ENCODE data around the gene ABCA4.

ABCA4 gene

GRCh38 chr1:94103608-94104007 is 17.3 kb downstream of the ABCA4 start:
- CTCF ChIA-PET, result interaction anchor here (1.2 kb wide), 1 partner anchor 232 kb away, joined by 4 read pairs; no protein-coding TSS in a partner anchor

GRCh38 chr1:94101613-94102525 is 19.1 kb downstream of the ABCA4 start:
- POLR2A ChIA-PET, result no interaction called here
- CTCF ChIA-PET, result interaction anchor here (0.7 to 2.3 kb wide), 5 partner anchors 32 to 179 kb away, joined by 3 to 8 read pairs (median 5); no protein-coding TSS in a partner anchor
- H3K27ac ChIP-seq (ENCODE audit: extremely low read depth, low read depth, low read length), result no peak overlapping the region
- H3K4me3 ChIP-seq (ENCODE audit: low read depth, low read length), result no peak overlapping the region
- H3K9me3 ChIP-seq (ENCODE audit: control insufficient read depth, insufficient read depth, low read depth, low read length), result no peaks in the 10 kb centered on the region
- H3K36me3 ChIP-seq (ENCODE audit: control insufficient read depth in 2 of 2, insufficient read depth in 1 of 2, low read length in 2 of 2), result no peaks in the 10 kb centered on the region
- H3K4me1 ChIP-seq (ENCODE audit: control insufficient read depth, insufficient read depth, low read length), result peaks cover 4% of the 10 kb centered on the region; the same call in 1 of the 2 replicates
- TF ChIP-seq ZNF658 (tag by site-specific recombination; IDR thresholded peaks at IDR 0.05) (no peak), ZNF302 (tag by site-specific recombination; IDR thresholded peaks at IDR 0.05; ENCODE audit: low read depth) (no peak), RBAK (tag by site-specific recombination; IDR thresholded peaks at IDR 0.05) (no peak), ZIC2 (tag by site-specific recombination; IDR thresholded peaks at IDR 0.05) (no peak)
- TF ChIP-seq, protein P1, sequence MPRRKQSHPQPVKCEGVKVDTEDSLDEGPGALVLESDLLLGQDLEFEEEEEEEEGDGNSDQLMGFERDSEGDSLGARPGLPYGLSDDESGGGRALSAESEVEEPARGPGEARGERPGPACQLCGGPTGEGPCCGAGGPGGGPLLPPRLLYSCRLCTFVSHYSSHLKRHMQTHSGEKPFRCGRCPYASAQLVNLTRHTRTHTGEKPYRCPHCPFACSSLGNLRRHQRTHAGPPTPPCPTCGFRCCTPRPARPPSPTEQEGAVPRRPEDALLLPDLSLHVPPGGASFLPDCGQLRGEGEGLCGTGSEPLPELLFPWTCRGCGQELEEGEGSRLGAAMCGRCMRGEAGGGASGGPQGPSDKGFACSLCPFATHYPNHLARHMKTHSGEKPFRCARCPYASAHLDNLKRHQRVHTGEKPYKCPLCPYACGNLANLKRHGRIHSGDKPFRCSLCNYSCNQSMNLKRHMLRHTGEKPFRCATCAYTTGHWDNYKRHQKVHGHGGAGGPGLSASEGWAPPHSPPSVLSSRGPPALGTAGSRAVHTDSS (tag by site-specific recombination; IDR thresholded peaks at IDR 0.05), result no peak

More at GRCh38 chr1:94103608-94104007, 17.3 kb downstream of the ABCA4 start:
- POLR2A ChIA-PET, result no interaction called here
- no peaks in the 10 kb centered on the region for H3K36me3 ChIP-seq (ENCODE audit: control insufficient read depth in 2 of 2, insufficient read depth in 1 of 2, low read length in 2 of 2)
- H3K27ac ChIP-seq (ENCODE audit: extremely low read depth, low read depth, low read length), result no peak overlapping the region
- no peak overlapping the region for H3K4me3 ChIP-seq (ENCODE audit: low read depth, low read length)
- TF ChIP-seq, protein P2, sequence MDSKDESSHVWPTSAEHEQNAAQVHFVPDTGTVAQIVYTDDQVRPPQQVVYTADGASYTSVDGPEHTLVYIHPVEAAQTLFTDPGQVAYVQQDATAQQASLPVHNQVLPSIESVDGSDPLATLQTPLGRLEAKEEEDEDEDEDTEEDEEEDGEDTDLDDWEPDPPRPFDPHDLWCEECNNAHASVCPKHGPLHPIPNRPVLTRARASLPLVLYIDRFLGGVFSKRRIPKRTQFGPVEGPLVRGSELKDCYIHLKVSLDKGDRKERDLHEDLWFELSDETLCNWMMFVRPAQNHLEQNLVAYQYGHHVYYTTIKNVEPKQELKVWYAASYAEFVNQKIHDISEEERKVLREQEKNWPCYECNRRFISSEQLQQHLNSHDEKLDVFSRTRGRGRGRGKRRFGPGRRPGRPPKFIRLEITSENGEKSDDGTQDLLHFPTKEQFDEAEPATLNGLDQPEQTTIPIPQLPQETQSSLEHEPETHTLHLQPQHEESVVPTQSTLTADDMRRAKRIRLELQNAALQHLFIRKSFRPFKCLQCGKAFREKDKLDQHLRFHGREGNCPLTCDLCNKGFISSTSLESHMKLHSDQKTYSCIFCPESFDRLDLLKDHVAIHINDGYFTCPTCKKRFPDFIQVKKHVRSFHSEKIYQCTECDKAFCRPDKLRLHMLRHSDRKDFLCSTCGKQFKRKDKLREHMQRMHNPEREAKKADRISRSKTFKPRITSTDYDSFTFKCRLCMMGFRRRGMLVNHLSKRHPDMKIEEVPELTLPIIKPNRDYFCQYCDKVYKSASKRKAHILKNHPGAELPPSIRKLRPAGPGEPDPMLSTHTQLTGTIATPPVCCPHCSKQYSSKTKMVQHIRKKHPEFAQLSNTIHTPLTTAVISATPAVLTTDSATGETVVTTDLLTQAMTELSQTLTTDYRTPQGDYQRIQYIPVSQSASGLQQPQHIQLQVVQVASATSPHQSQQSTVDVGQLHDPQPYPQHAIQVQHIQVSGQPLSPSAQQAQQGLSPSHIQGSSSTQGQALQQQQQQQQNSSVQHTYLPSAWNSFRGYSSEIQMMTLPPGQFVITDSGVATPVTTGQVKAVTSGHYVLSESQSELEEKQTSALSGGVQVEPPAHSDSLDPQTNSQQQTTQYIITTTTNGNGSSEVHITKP (tag by site-specific recombination; IDR thresholded peaks at IDR 0.05), result no peak
- TF ChIP-seq ZNF561 (tag by site-specific recombination; IDR thresholded peaks at IDR 0.05; ENCODE audit: borderline replicate concordance), result no peak
- H3K4me1 ChIP-seq (ENCODE audit: control insufficient read depth, insufficient read depth, low read length), result peaks cover 2% of the 10 kb centered on the region; the same call in 1 of the 2 replicates
- H3K9me3 ChIP-seq (ENCODE audit: control insufficient read depth, insufficient read depth, low read depth, low read length), result no peaks in the 10 kb centered on the region

GRCh38 chr1:94100785-94101612 is 19.9 kb downstream of the ABCA4 start:
- Histone ChIP-seq H3K4me1 (ENCODE audit: control insufficient read depth, insufficient read depth, low read length) (peaks cover 4% of the 10 kb centered on the region; the same call in 1 of the 2 replicates), H3K36me3 (ENCODE audit: control insufficient read depth in 2 of 2, insufficient read depth in 1 of 2, low read length in 2 of 2) (no peaks in the 10 kb centered on the region), H3K9me3 (ENCODE audit: control insufficient read depth, insufficient read depth, low read depth, low read length) (no peaks in the 10 kb centered on the region), H3K4me3 (ENCODE audit: low read depth, low read length) (no peak overlapping the region), H3K27ac (ENCODE audit: extremely low read depth, low read depth, low read length) (no peak overlapping the region)
- ChIA-PET POLR2A (no interaction called here), CTCF (interaction anchor here (0.6 to 2.3 kb wide), 8 partner anchors 31 to 705 kb away, joined by 3 to 8 read pairs (median 4); no protein-coding TSS in a partner anchor)
- no peak for TF ChIP-seq ZNF600 (tag by site-specific recombination; IDR thresholded peaks at IDR 0.05)
- 0 out of 2 replicates have a peak, but pooled peaks have one; percentile 22 for TF ChIP-seq ZXDB (tag by site-specific recombination; IDR thresholded peaks at IDR 0.05)
- TF ChIP-seq GLIS2 (tag by site-specific recombination; IDR thresholded peaks at IDR 0.05), result peak; percentile 38; the same call in 1 of the 2 replicates
- TF ChIP-seq ZNF639 (tag by site-specific recombination; IDR thresholded peaks at IDR 0.05), result no peak
- TF ChIP-seq ZNF248 (tag by site-specific recombination; IDR thresholded peaks at IDR 0.05), result no peak
- no peak for TF ChIP-seq HOXC10 (CRISPR knock-in tag; IDR thresholded peaks at IDR 0.05)
- no peak for TF ChIP-seq ZNF404 (tag by site-specific recombination; IDR thresholded peaks at IDR 0.05)
- TF ChIP-seq, protein P3, sequence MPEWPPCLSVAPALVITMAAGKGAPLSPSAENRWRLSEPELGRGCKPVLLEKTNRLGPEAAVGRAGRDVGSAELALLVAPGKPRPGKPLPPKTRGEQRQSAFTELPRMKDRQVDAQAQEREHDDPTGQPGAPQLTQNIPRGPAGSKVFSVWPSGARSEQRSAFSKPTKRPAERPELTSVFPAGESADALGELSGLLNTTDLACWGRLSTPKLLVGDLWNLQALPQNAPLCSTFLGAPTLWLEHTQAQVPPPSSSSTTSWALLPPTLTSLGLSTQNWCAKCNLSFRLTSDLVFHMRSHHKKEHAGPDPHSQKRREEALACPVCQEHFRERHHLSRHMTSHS (tag by site-specific recombination; IDR thresholded peaks at IDR 0.05), result no peak
- TF ChIP-seq SCRT2 (tag by site-specific recombination; IDR thresholded peaks at IDR 0.05), result no peak
- TF ChIP-seq, protein P1 (tag by site-specific recombination; IDR thresholded peaks at IDR 0.05), result no peak
- TF ChIP-seq ZNF223 (tag by site-specific recombination; IDR thresholded peaks at IDR 0.05), result no peak
- TF ChIP-seq ZNF146 (tag by site-specific recombination; IDR thresholded peaks at IDR 0.05), result no peak
- no peak for TF ChIP-seq MYNN (tag by site-specific recombination; IDR thresholded peaks at IDR 0.05; ENCODE audit: borderline replicate concordance)

Data from HEK293 (cell line).